ENCODE measurements around the gene BRD3OS.

BRD3OS gene

GRCh38 chr9:134076644-134077043, 51.4 kb downstream of the BRD3OS start:
- TF ChIP-seq, protein P1, sequence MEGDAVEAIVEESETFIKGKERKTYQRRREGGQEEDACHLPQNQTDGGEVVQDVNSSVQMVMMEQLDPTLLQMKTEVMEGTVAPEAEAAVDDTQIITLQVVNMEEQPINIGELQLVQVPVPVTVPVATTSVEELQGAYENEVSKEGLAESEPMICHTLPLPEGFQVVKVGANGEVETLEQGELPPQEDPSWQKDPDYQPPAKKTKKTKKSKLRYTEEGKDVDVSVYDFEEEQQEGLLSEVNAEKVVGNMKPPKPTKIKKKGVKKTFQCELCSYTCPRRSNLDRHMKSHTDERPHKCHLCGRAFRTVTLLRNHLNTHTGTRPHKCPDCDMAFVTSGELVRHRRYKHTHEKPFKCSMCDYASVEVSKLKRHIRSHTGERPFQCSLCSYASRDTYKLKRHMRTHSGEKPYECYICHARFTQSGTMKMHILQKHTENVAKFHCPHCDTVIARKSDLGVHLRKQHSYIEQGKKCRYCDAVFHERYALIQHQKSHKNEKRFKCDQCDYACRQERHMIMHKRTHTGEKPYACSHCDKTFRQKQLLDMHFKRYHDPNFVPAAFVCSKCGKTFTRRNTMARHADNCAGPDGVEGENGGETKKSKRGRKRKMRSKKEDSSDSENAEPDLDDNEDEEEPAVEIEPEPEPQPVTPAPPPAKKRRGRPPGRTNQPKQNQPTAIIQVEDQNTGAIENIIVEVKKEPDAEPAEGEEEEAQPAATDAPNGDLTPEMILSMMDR (IDR thresholded peaks at IDR 0.05), result no peak
- TF ChIP-seq ZFX (IDR thresholded peaks at IDR 0.05; ENCODE audit: borderline replicate concordance), result no peak
- no peak overlapping the region for H3K27ac ChIP-seq

Measured in 22Rv1 (cell line).